GM12878 (cell line): Measurements from ENCODE around the gene TCEANC2. TPM values are rescaled to one million over a fixed set of nuclear protein-coding genes. Genes with fewer than 3 reads are reported as not detected.

ENCODE experiments used
- ATAC-seq: fragments of 200-7000 bp; cut with Tn5 transposase; 3 replicates; pipeline ENCODE4 v1.9.1; 2020; ENCODE audit warnings: mild to moderate bottlenecking, moderate library complexity
- BruUV-seq: library from RNA; stranded (reverse); fragments of 400-500 nt; replicated peaks from 2 replicates; lab custom pipeline; 2021; lab: Mats Ljungman, UMichigan
- CTCF ChIA-PET: fragments of 300-600 bp; sonication (Branson Sonifier 250); formaldehyde crosslinking; extraction: SDS; loops from one replicate; lab custom pipeline; 2021; ENCODE audit warnings: inconsistent platforms; lab: Yijun Ruan, JAX
- POLR2A ChIA-PET: fragments of 350-600 bp; formaldehyde crosslinking; extraction: SDS; loops from one replicate; lab custom pipeline; 2021; ENCODE audit warnings: inconsistent platforms; lab: Charles Lee
- RAD21 ChIA-PET: fragments of 300-600 bp; sonication (Branson Sonifier 250); formaldehyde crosslinking; loops from one replicate; lab custom pipeline; 2023; ENCODE audit warnings: antibody characterized with exemption; ENCODE audit not compliant: unreplicated experiment; lab: Charles Lee
- SMC1A ChIA-PET: fragments of 300-600 bp; sonication (Branson Sonifier 250); formaldehyde crosslinking; loops from one replicate; lab custom pipeline; 2023; ENCODE audit not compliant: unreplicated experiment, uncharacterized antibody; lab: Charles Lee
- DNase-seq: peaks from one replicate; pipeline ENCODE4 v3.0.0-alpha.2; 2011; ENCODE audit warnings: low read depth, low spot score
- FAIRE-seq: peaks from 3 replicates; lab custom pipeline; 2011; peaks lifted over from hg19 to GRCh38; lab: Jason Lieb, UNC
- H2AFZ ChIP-seq: 2 replicates; pipeline ENCODE4 v1.6.0; 2011; ENCODE audit warnings: low read depth, low read length, control low read depth; ENCODE audit not compliant: control insufficient read depth
- H3K27ac ChIP-seq: 2 replicates; pipeline ENCODE4 v1.5.1; 2011; ENCODE audit warnings: control low read depth; ENCODE audit not compliant: control insufficient read depth, insufficient read depth
- H3K27me3 ChIP-seq, 2 experiments: replicated peaks in 1 of 2; 2 replicates each; pipeline versions ENCODE4 v1.6.0 to v1.6.1; 2011; ENCODE audit warnings: low read length in 1 of 2; ENCODE audit not compliant: control insufficient read depth in 2 of 2, insufficient read depth in 2 of 2
- H3K36me3 ChIP-seq, 2 experiments: 2 replicates each; pipeline ENCODE4 v1.5.1; 2011; ENCODE audit warnings: low read length in 1 of 2; ENCODE audit not compliant: control insufficient read depth in 2 of 2, insufficient read depth in 2 of 2
- H3K4me1 ChIP-seq: 2 replicates; pipeline ENCODE4 v1.6.1; 2011; ENCODE audit warnings: mild to moderate bottlenecking, low read length, moderate library complexity, mixed read lengths; ENCODE audit not compliant: control insufficient read depth, insufficient read depth
- H3K4me2 ChIP-seq: 2 replicates; pipeline ENCODE4 v1.6.0; 2011; ENCODE audit warnings: control low read depth; ENCODE audit not compliant: control insufficient read depth, insufficient read depth
- H3K4me3 ChIP-seq: fragments of 200-600 bp; sonication (generic); 2 replicates; pipeline ENCODE4 v1.5.1; 2016
- H3K79me2 ChIP-seq: 2 replicates; pipeline ENCODE4 v1.6.0; 2011; ENCODE audit warnings: low read length; ENCODE audit not compliant: control insufficient read depth, insufficient read depth
- H3K9ac ChIP-seq: 2 replicates; pipeline ENCODE4 v1.8.0; 2011; ENCODE audit warnings: low read length, control low read depth, mixed read lengths; ENCODE audit not compliant: control insufficient read depth, insufficient read depth
- H3K9me3 ChIP-seq: replicated peaks from 3 replicates; pipeline ENCODE4 v1.5.1; 2011; ENCODE audit warnings: mild to moderate bottlenecking, low read length; ENCODE audit not compliant: control insufficient read depth, insufficient read depth
- H4K20me1 ChIP-seq: 2 replicates; pipeline ENCODE4 v1.6.0; 2011; ENCODE audit not compliant: control insufficient read depth, insufficient read depth
- ASH2L ChIP-seq: fragments of 300-600, 200-600 bp; sonication (generic); IDR thresholded peaks from 2 replicates; pipeline ENCODE4 v1.6.1; 2017; ENCODE audit warnings: low read depth, mild to moderate bottlenecking, borderline replicate concordance
- ATF3 ChIP-seq: IDR thresholded peaks from 2 replicates; pipeline ENCODE4 v1.6.1; 2011; ENCODE audit warnings: low read depth, mild to moderate bottlenecking, low read length, moderate library complexity, borderline replicate concordance; ENCODE audit errors: extremely low read depth
- BCL11A ChIP-seq: IDR thresholded peaks from 2 replicates; pipeline ENCODE4 v1.6.1; 2011; ENCODE audit warnings: low read depth, low read length
- CBX3 ChIP-seq: fragments of 200-600 bp; sonication (generic); IDR thresholded peaks from 2 replicates; pipeline ENCODE4 v1.6.1; 2016; ENCODE audit warnings: low read depth, borderline replicate concordance
- CHD4 ChIP-seq: fragments of 200-600 bp; sonication (generic); IDR thresholded peaks from 2 replicates; pipeline ENCODE4 v1.6.1; 2016; ENCODE audit warnings: mild to moderate bottlenecking
- EGR1 ChIP-seq, 2 experiments: IDR thresholded peaks; 1 replicate in 1 of 2; 2 replicates in 1 of 2; pipeline ENCODE4 v1.6.1; 2011 to 2012; ENCODE audit warnings: low read depth in 2 of 2, low read length in 2 of 2, borderline replicate concordance in 1 of 2, mild to moderate bottlenecking in 1 of 2, moderate library complexity in 1 of 2
- FOXK2 ChIP-seq: fragments of 450-650 bp; IDR thresholded peaks from 2 replicates; pipeline ENCODE4 v1.6.1; 2017; ENCODE audit warnings: mild to moderate bottlenecking, moderate library complexity
- FOXM1 ChIP-seq: IDR thresholded peaks from 2 replicates; pipeline ENCODE4 v1.6.1; 2012; ENCODE audit warnings: low read depth, mild to moderate bottlenecking, inconsistent platforms, low read length, moderate library complexity
- GABPA ChIP-seq: IDR thresholded peaks from 2 replicates; pipeline ENCODE4 v1.6.1; 2014; ENCODE audit warnings: antibody characterized with exemption, low read depth, mild to moderate bottlenecking, inconsistent platforms
- HSF1 ChIP-seq: fragments of 150-350 bp; IDR thresholded peaks from 2 replicates; pipeline ENCODE4 v1.6.1; 2014; ENCODE audit warnings: mild to moderate bottlenecking, low read depth, low read length
- IKZF2 ChIP-seq, 2 experiments: fragments of 450-650 bp; IDR thresholded peaks; 2 replicates each; pipeline ENCODE4 v1.6.1; 2017; ENCODE audit warnings: mild to moderate bottlenecking in 2 of 2, moderate library complexity in 2 of 2
- JUNB ChIP-seq: IDR thresholded peaks from 2 replicates; pipeline ENCODE4 v1.6.1; 2016; ENCODE audit warnings: antibody characterized with exemption, mild to moderate bottlenecking
- JUND ChIP-seq: IDR thresholded peaks from 2 replicates; pipeline ENCODE4 v1.6.1; 2012; ENCODE audit warnings: low read depth, mild to moderate bottlenecking, low read length, improper control_type of control experiment, moderate library complexity
- MAX ChIP-seq: IDR thresholded peaks from 2 replicates; pipeline ENCODE4 v1.6.1; 2012; ENCODE audit warnings: low read depth, low read length, improper control_type of control experiment
- MTA2 ChIP-seq: fragments of 450-650 bp; IDR thresholded peaks from 2 replicates; pipeline ENCODE4 v1.6.1; 2016; ENCODE audit warnings: low read depth, mild to moderate bottlenecking, moderate library complexity
- MYC ChIP-seq: IDR thresholded peaks from 2 replicates; pipeline ENCODE4 v1.6.1; 2011; ENCODE audit warnings: mild to moderate bottlenecking, low read length, moderate library complexity, inconsistent platforms; ENCODE audit not compliant: insufficient read depth, insufficient replicate concordance, insufficient read length, severe bottlenecking
- NFYB ChIP-seq: IDR thresholded peaks from 2 replicates; pipeline ENCODE4 v1.6.1; 2011; ENCODE audit warnings: low read depth, mild to moderate bottlenecking, low read length, improper control_type of control experiment, moderate library complexity; ENCODE audit not compliant: insufficient read depth
- PKNOX1 ChIP-seq: fragments of 450-650 bp; IDR thresholded peaks from 2 replicates; pipeline ENCODE4 v1.6.1; 2016; ENCODE audit warnings: mild to moderate bottlenecking
- WGBS: methylation state at CpG from one replicate; pipeline ENCODE4 v1.1.6; 2016; ENCODE audit warnings: low lambda C conversion rate; ENCODE audit not compliant: insufficient replicate concordance, insufficient coverage; ENCODE audit errors: missing lambda C conversion rate; 5-methylcytosine and 5-hydroxymethylcytosine counted together
- in situ Hi-C: fragments of 300-500 bp; cut with MboI; formaldehyde crosslinking; loops from 9 replicates; pipeline ENCODE4 v1.14.3; 2018; ENCODE audit warnings: mixed read lengths
- intact Hi-C: fragments of 100-400 bp; cut with micrococcal nuclease; formaldehyde crosslinking; loops from one replicate; pipeline ENCODE4 v1.14.2; 2022; ENCODE audit not compliant: unreplicated experiment
- polyA plus RNA-seq, 11 experiments: library from polyadenylated mRNA; depleted of rRNA in 4 of 11; unstranded in 6 of 11; stranded (reverse) in 5 of 11; fragments of >200 nt; fragmentation: Nextera tagmentation in 4 of 11; fragmentation: Illumina TruSeq in 1 of 11; extraction: Ambion mirVana in 4 of 11; extraction: Trizol in 1 of 11; gene quantifications; 1 replicate in 1 of 11; 2 replicates in 10 of 11; pipeline versions ENCODE4 v1.2.1 to v1.2.3, GENCODE V29; 2011 to 2016; ENCODE audit warnings: inconsistent platforms in 2 of 11, missing spikeins in 2 of 11, low read depth in 1 of 11
- total RNA-seq, 4 experiments: library from RNA; depleted of rRNA in 3 of 4; stranded (reverse); fragments of >200 nt in 3 of 4; fragmentation: Illumina TruSeq in 1 of 4; extraction: Trizol in 1 of 4; gene quantifications; 2 replicates each; pipeline versions ENCODE4 v1.2.1 to v1.2.3, GENCODE V29; 2013 to 2021

Gene TCEANC2
- total and polyA plus RNA-seq, 10 of the 15 experiments (the other 5 are each of a cell fraction or from before 2014, with no cell fraction given): 4.4 to 13.2 (median 6.4) TPM

- ATAC-seq (no peak), DNase-seq (no peak), FAIRE-seq (no peak)
- Histone ChIP-seq H3K27ac (no peak overlapping the region), H3K36me3 (peaks cover 0 to 5% of the 10 kb centered on the region in 2 experiments; a peak in 1 of 4 replicates), H3K9me3 (no peaks in the 10 kb centered on the region), H3K27me3 (no peaks in the 10 kb centered on the region), H3K4me3 (no peak overlapping the region), H3K4me2 (no peak overlapping the region), H2AFZ (no peak overlapping the region), H3K4me1 (no peaks in the 10 kb centered on the region), H3K9ac (no peak overlapping the region), H4K20me1 (no peaks in the 10 kb centered on the region), H3K79me2 (no peaks in the 10 kb centered on the region)
- ChIA-PET RAD21 (no interaction called here), CTCF (interaction anchor here (0.9 kb wide), 1 partner anchor 69 kb away, joined by 3 read pairs; no protein-coding TSS in a partner anchor), SMC1A (no interaction called here), POLR2A (no interaction called here)
- no TSS peak for BruUV-seq
- in situ Hi-C loops: no loop called here
- 96% methylated on average over 3 of the region's 3 CpGs for WGBS
- intact Hi-C loops: no loop called here
- no peak for TF ChIP-seq HSF1
- no peak for TF ChIP-seq GABPA
- no peak for TF ChIP-seq JUND
- no peak for TF ChIP-seq FOXK2
- TF ChIP-seq CBX3: no peak
- TF ChIP-seq PKNOX1: no peak
- no peak for TF ChIP-seq CHD4
- TF ChIP-seq EGR1 (IDR thresholded peaks at IDR 0.05; ENCODE audit: borderline replicate concordance in 1 of 2, low read depth in 2 of 2, low read length in 2 of 2): no peak
- TF ChIP-seq MYC: no peak
- no peak for TF ChIP-seq NFYB
- TF ChIP-seq JUNB: no peak
- TF ChIP-seq ASH2L: no peak
- no peak for TF ChIP-seq IKZF2 (IDR thresholded peaks at IDR 0.05)
- TF ChIP-seq BCL11A: no peak
- no peak for TF ChIP-seq MTA2
- no peak for TF ChIP-seq ATF3
- TF ChIP-seq FOXM1: no peak
- TF ChIP-seq MAX: no peak
Measured at GRCh38 chr1:54028306-54029251, 24.8 kb upstream of the TCEANC2 start.
